HL-60/S4 treated with phorbol 12-myristate 13-acetate at 8.2 ng/mL for 4 days and 3 days (cell line): ENCODE measurements around the gene SNX25.
"Not testable (repeated sequence)": the region's sequence is repeated elsewhere in the genome, so short reads cannot be mapped to it uniquely, and the experiment has no call there.

ENCODE experiments used
- in situ Hi-C: fragments of 300-500 bp; cut with MboI; formaldehyde crosslinking; loops from 2 replicates; pipeline ENCODE4 v1.15.0; 2022; ENCODE audit warnings: low sequenced_read_pairs

The SNX25 gene

GRCh38 chr4:185258741-185259140 lies 49.3 kb downstream of the SNX25 start:
- in situ Hi-C loops = not testable (repeated sequence)

- in situ Hi-C loops = no loop called here
These were observed 50.3 kb downstream of the SNX25 start for GRCh38 chr4:185259719-185260118.

- in situ Hi-C loops = no loop called here
These were observed 52.5 kb downstream of the SNX25 start for GRCh38 chr4:185261946-185262345.

- in situ Hi-C loops = no loop called here
These were observed 54.0 kb downstream of the SNX25 start for GRCh38 chr4:185263419-185263818.

- in situ Hi-C loops = no loop called here
These were observed 56.5 kb downstream of the SNX25 start for GRCh38 chr4:185265942-185266341.

- in situ Hi-C loops = no loop called here
These were observed 59.9 kb downstream of the SNX25 start for GRCh38 chr4:185269286-185269685.

- in situ Hi-C loops = no loop called here
These were observed 60.6 kb downstream of the SNX25 start for GRCh38 chr4:185270037-185270436.

- in situ Hi-C loops = no loop called here
These were observed 61.5 kb downstream of the SNX25 start for GRCh38 chr4:185270885-185271284.

- in situ Hi-C loops = no loop called here
These were observed 62.8 kb downstream of the SNX25 start for GRCh38 chr4:185272245-185272644.

GRCh38 chr4:185275501-185275900 lies 66.1 kb downstream of the SNX25 start:
- in situ Hi-C loops = no loop called here

GRCh38 chr4:185276036-185276435 lies 66.6 kb downstream of the SNX25 start:
- in situ Hi-C loops = no loop called here

- in situ Hi-C loops = no loop called here
These were observed 69.3 kb downstream of the SNX25 start for GRCh38 chr4:185278716-185279115.

GRCh38 chr4:185280608-185281007 lies 71.2 kb downstream of the SNX25 start:
- in situ Hi-C loops = no loop called here

GRCh38 chr4:185282968-185283367 lies 73.6 kb downstream of the SNX25 start:
- in situ Hi-C loops = no loop called here

GRCh38 chr4:185283723-185284122 lies 74.3 kb downstream of the SNX25 start:
- in situ Hi-C loops = no loop called here

- in situ Hi-C loops = no loop called here
These were observed 76.4 kb downstream of the SNX25 start for GRCh38 chr4:185285632-185286393.

GRCh38 chr4:185286571-185286970 lies 77.2 kb downstream of the SNX25 start:
- in situ Hi-C loops = no loop called here

- in situ Hi-C loops = no loop called here
These were observed 77.6 kb downstream of the SNX25 start for GRCh38 chr4:185287031-185287430.

- in situ Hi-C loops = no loop called here
These were observed 80.7 kb downstream of the SNX25 start for GRCh38 chr4:185290018-185290607.

GRCh38 chr4:185290656-185291055 lies 81.3 kb downstream of the SNX25 start:
- in situ Hi-C loops = no loop called here

GRCh38 chr4:185293202-185293601 lies 83.8 kb downstream of the SNX25 start:
- in situ Hi-C loops = no loop called here

- in situ Hi-C loops = no loop called here
These were observed 87.5 kb downstream of the SNX25 start for GRCh38 chr4:185296665-185297460.
